Uterus (tissue), 4 donors: Measurements from ENCODE around the gene POMGNT2. TPM values are rescaled to one million over a fixed set of nuclear protein-coding genes. Genes with fewer than 3 reads are reported as not detected.

Experiments used
- DNase-seq, 2 donors: peaks; one replicate each; pipeline ENCODE4 v3.0.0-alpha.2; 2019 to 2020
- H3K27ac ChIP-seq, 2 donors: fragments of 200-600 bp; sonication (generic); 1 replicate in 1 of 2; 2 replicates in 1 of 2; pipeline ENCODE4 v1.5.1; 2016 to 2018
- H3K27me3 ChIP-seq, 2 donors: fragments of 200-600 bp; sonication (generic); one replicate each; pipeline ENCODE4 v1.5.1; 2018 to 2019; ENCODE audit warnings: control low read depth in 1 of 2
- H3K36me3 ChIP-seq, 2 donors: fragments of 200-600 bp; sonication (generic); one replicate each; pipeline ENCODE4 v1.5.1; 2019; ENCODE audit warnings: control low read depth in 1 of 2
- H3K4me1 ChIP-seq, 2 donors: fragments of 200-600 bp; sonication (generic); one replicate each; pipeline ENCODE4 v1.5.1; 2018 to 2019; ENCODE audit warnings: control low read depth in 1 of 2
- H3K4me3 ChIP-seq, 2 donors: fragments of 200-600 bp; sonication (generic); 1 replicate in 1 of 2; 2 replicates in 1 of 2; pipeline ENCODE4 v1.5.1; 2018 to 2019; ENCODE audit warnings: mild to moderate bottlenecking in 1 of 2
- H3K9me3 ChIP-seq, 2 donors: fragments of 200-600 bp; sonication (generic); one replicate each; pipeline ENCODE4 v1.5.1; 2019; ENCODE audit warnings: control low read depth in 1 of 2
- CTCF ChIP-seq, 4 experiments: fragments of 200-600 bp in 2 of 4; fragments of 450-650 bp in 2 of 4; sonication (generic) in 2 of 4; IDR thresholded peaks; one replicate each; pipeline ENCODE4 v1.5.1; 2016 to 2019; ENCODE audit warnings: antibody characterized with exemption in 4 of 4, mild to moderate bottlenecking in 2 of 4, moderate library complexity in 1 of 4
- POLR2A ChIP-seq, 2 donors: fragments of 450-650 bp; IDR thresholded peaks; one replicate each; pipeline ENCODE4 v1.6.1; 2016; ENCODE audit warnings: antibody characterized with exemption in 2 of 2, mild to moderate bottlenecking in 1 of 2, moderate library complexity in 1 of 2
- intact Hi-C: fragments of 100-400 bp; cut with DNase I; formaldehyde crosslinking; loops from one replicate; pipeline ENCODE4 v1.15.1; 2023; ENCODE audit warnings: low total_unique reads
- total RNA-seq, 4 donors: library from RNA; depleted of rRNA in 3 of 4; stranded (reverse); fragments of >200 nt in 3 of 4; gene quantifications; one replicate each; pipeline versions ENCODE4 v1.1.0 to v1.2.4, GENCODE V29; 2014 to 2023
- donor health status: DM: yes; HTN: yes; CAD: no.

Gene POMGNT2
- total RNA-seq, 4 donors from 2014 or later: 17.6 to 103 (median 57.7) TPM

GRCh38 chr3:43063114-43063513, 42.8 kb downstream of the POMGNT2 start:
- Histone ChIP-seq H3K27ac (no peak overlapping the region), H3K27me3 (no peaks in the 10 kb centered on the region), H3K36me3 (no peaks in the 10 kb centered on the region), H3K4me1 (no peaks in the 10 kb centered on the region), H3K4me3 (no peak overlapping the region), H3K9me3 (no peaks in the 10 kb centered on the region)
- TF ChIP-seq POLR2A (IDR thresholded peaks at IDR 0.05): no peak
- TF ChIP-seq CTCF (IDR thresholded peaks at IDR 0.05): no peak
- no peak for DNase-seq
- intact Hi-C loops: no loop called here

DNA sequence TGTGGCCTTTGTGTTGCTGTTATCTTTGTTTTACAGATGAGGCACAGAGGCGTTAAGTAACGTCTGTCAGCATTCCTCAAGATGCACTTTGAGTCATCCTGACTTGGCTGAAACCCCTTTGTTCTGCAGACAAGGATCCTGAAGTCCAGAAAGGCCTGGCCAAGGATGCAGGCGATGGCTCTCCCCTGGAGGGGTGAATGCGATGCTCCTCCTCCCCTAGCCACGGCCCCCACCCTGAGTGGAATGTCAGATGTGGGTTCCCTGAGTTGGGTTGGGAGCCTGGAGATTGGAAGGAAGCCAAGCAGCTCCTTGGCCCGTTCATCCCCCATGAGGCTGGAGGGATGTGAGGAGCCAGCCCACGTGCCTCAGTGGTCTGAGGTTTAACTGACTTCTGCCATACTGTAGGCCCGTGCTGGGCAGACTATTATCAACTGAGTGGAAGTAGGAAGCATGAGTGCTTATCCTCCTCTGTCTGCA, 43.3 kb downstream of the POMGNT2 start:
- intact Hi-C loops: no loop called here
- DNase-seq: no peak
- Histone ChIP-seq H3K27me3 (no peaks in the 10 kb centered on the region), H3K4me1 (no peaks in the 10 kb centered on the region), H3K4me3 (no peak overlapping the region), H3K27ac (no peak overlapping the region), H3K9me3 (no peaks in the 10 kb centered on the region), H3K36me3 (no peaks in the 10 kb centered on the region)
- TF ChIP-seq CTCF (IDR thresholded peaks at IDR 0.05) (no peak), POLR2A (IDR thresholded peaks at IDR 0.05) (no peak)

DNA sequence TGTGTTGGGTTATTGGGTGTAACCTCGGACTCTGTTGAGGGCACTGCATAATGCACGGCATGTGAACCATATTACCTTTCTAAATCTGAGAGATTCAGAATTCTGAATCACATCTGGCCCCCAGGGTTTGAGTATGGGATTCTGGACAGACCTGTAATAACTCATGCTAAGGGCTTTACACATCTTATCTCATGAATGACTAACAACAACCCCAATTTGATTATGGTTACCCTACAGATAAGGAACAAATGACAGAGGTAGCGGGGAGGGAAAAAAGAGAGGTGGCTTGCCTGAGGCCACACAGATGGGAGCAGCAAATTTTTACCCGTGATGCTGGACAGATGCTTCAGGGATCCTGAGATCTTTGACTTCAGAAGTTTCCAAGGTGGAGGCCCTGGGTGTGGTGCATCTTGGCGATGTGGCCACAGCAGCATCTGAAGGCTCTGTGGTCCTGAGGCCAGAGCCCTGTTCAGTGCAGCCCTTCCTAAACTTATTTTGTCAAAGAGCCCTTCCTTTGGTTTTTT, 43.8 kb downstream of the POMGNT2 start:
- H3K9me3 ChIP-seq: no peaks in the 10 kb centered on the region
- no peak overlapping the region for H3K27ac ChIP-seq
- H3K27me3 ChIP-seq: no peaks in the 10 kb centered on the region
- no peak overlapping the region for H3K4me3 ChIP-seq
- no peaks in the 10 kb centered on the region for H3K4me1 ChIP-seq
- TF ChIP-seq POLR2A (IDR thresholded peaks at IDR 0.05) (no peak), CTCF (IDR thresholded peaks at IDR 0.05) (no peak)
- no peak for DNase-seq
- no peaks in the 10 kb centered on the region for H3K36me3 ChIP-seq
- intact Hi-C loops: no loop called here

DNA sequence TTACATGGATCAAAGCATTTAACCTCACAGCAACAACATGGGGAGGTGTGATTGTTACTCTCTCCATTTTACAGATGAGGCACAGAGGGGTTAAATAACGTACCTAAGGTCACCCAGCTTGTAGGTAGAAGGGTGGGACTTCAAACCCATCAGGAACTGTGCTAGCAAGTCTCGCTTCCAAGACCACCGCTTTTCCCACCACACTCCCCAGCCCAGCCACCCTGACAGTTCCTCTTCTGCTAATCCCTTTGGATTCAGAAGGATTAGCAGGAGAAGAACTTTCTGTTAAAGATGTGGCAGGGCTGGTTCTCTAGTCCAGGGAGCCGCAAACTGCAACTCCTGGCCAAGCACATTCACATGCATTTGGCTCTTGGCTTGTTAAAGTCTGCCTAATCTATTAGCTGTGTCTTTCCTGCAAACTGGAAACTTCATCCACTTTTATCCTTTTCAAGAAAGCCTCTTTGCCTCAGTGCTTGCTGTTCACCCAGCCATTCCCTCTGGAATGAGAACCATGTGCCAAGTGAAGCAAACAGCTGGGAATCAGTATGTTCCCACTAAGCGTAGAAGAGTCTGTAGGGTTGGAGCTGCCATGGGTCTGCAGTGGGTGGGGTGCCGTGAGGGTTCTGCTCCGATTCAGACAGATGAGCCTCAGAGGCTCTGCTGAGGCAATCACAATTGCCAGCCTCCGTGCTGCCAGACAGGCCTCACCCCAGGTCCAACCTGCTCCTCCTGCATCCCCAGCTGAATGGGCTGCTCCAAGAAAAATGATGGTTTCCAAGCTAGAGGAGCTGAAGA, 44.6 kb downstream of the POMGNT2 start:
- no peaks in the 10 kb centered on the region for H3K9me3 ChIP-seq

More for the DNA sequence above, 44.6 kb downstream of the POMGNT2 start:
- H3K27me3 ChIP-seq: no peaks in the 10 kb centered on the region
- TF ChIP-seq POLR2A (IDR thresholded peaks at IDR 0.05) (no peak), CTCF (IDR thresholded peaks at IDR 0.05) (no peak)
- no peak for DNase-seq
- H3K4me3 ChIP-seq: no peak overlapping the region
- H3K36me3 ChIP-seq: no peaks in the 10 kb centered on the region
- H3K27ac ChIP-seq: no peak overlapping the region
- no peaks in the 10 kb centered on the region for H3K4me1 ChIP-seq
- intact Hi-C loops: no loop called here
